Upper lobe of left lung (tissue), 6 donors: ENCODE data around the gene RS1. TPM values are rescaled to one million over a fixed set of nuclear protein-coding genes. Genes with fewer than 3 reads are reported as not detected.

Experiments
- ATAC-seq, 2 donors: fragments of 200-7000 bp; cut with Tn5 transposase; one replicate each; pipeline ENCODE4 v1.9.1; 2022; ENCODE audit warnings: mild to moderate bottlenecking in 2 of 2, moderate library complexity in 2 of 2; ENCODE audit not compliant: low FRiP score in 2 of 2
- DNase-seq, 2 donors: peaks; one replicate each; pipeline ENCODE4 v3.0.0-alpha.2; 2019 to 2020
- H3K27ac ChIP-seq, 4 donors: fragments of 200-600 bp; sonication (generic); one replicate each; pipeline ENCODE4 v1.5.1; 2016 to 2019
- H3K27me3 ChIP-seq, 4 donors: fragments of 200-600 bp; sonication (generic); one replicate each; pipeline ENCODE4 v1.5.1; 2017 to 2019
- H3K36me3 ChIP-seq, 4 donors: fragments of 200-600 bp; sonication (generic); one replicate each; pipeline ENCODE4 v1.5.1; 2016 to 2019
- H3K4me1 ChIP-seq, 4 donors: fragments of 200-600 bp; sonication (generic); one replicate each; pipeline ENCODE4 v1.5.1; 2018 to 2019
- H3K4me3 ChIP-seq, 4 donors: fragments of 200-600 bp; sonication (generic); one replicate each; pipeline ENCODE4 v1.5.1; 2017 to 2019; ENCODE audit warnings: mild to moderate bottlenecking in 2 of 4, moderate library complexity in 1 of 4
- H3K9me3 ChIP-seq, 4 donors: fragments of 200-600 bp; sonication (generic); one replicate each; pipeline ENCODE4 v1.5.1; 2018 to 2019
- CTCF ChIP-seq, 6 experiments: fragments of 450-650 bp in 4 of 6; fragments of 200-600 bp in 2 of 6; sonication (generic) in 2 of 6; IDR thresholded peaks; one replicate each; pipeline ENCODE4 v1.5.1; 2016 to 2019; ENCODE audit warnings: antibody characterized with exemption in 6 of 6
- EP300 ChIP-seq, 4 donors: sonication (generic); formaldehyde crosslinking; IDR thresholded peaks; one replicate each; pipeline ENCODE4 v1.5.1; 2017; ENCODE audit warnings: antibody characterized with exemption in 4 of 4, control low read depth in 2 of 4
- POLR2A ChIP-seq, 4 donors: fragments of 450-650 bp; IDR thresholded peaks; one replicate each; pipeline ENCODE4 v1.5.1; 2016 to 2017; ENCODE audit warnings: antibody characterized with exemption in 4 of 4, mild to moderate bottlenecking in 2 of 4
- POLR2AphosphoS5 ChIP-seq, 2 donors: sonication (generic); formaldehyde crosslinking; IDR thresholded peaks; one replicate each; pipeline ENCODE4 v1.5.1; 2017; ENCODE audit warnings: antibody characterized with exemption in 2 of 2
- WGBS, 2 donors: methylation state at CpG; one replicate each; pipeline ENCODE4 v1.1.5; 2017 to 2018; 5-methylcytosine and 5-hydroxymethylcytosine counted together
- total RNA-seq, 6 donors: library from RNA; depleted of rRNA in 4 of 6; stranded (reverse); fragments of >200 nt in 4 of 6; gene quantifications; one replicate each; pipeline versions ENCODE4 v1.1.0 to v1.2.1, GENCODE V29; 2016 to 2021
- donor health status: DM: no; HTN: no; CAD: no; lungs with moderate emphysema.
- donor health status: DM: no; HTN: yes; CAD: no; lungs with severe emphysema.

RS1 gene
- total RNA-seq, 6 donors from 2014 or later, result 1.0 to 6.7 (median 4.9) TPM

GRCh38 chrX:18677161-18677869 lies 5.4 kb upstream of the RS1 start:
- Histone ChIP-seq H3K4me3 (no peak overlapping the region), H3K4me1 (peaks cover 0 to 4% (median 1%) of the 10 kb centered on the region in 4 donors), H3K9me3 (no peaks in the 10 kb centered on the region), H3K27me3 (no peaks in the 10 kb centered on the region), H3K36me3 (no peaks in the 10 kb centered on the region), H3K27ac (no peak overlapping the region)
- DNase-seq (no peak), ATAC-seq (no peak)
- TF ChIP-seq EP300 (IDR thresholded peaks at IDR 0.05), result no peak
- WGBS, 2 donors, result 64 to 81% methylated on average over 15 to 17 of the region's 17 CpGs

- no peak for TF ChIP-seq POLR2AphosphoS5 (IDR thresholded peaks at IDR 0.05)
- TF ChIP-seq CTCF (IDR thresholded peaks at IDR 0.05), result no peak
- no peak for DNase-seq
- H3K4me3 ChIP-seq, result no peak overlapping the region
- peaks cover 0 to 4% (median 1%) of the 10 kb centered on the region in 4 donors for H3K4me1 ChIP-seq
- 48 to 61% methylated on average over 3 to 9 of the region's 11 CpGs for WGBS, 2 donors
- H3K36me3 ChIP-seq, result no peaks in the 10 kb centered on the region
- ATAC-seq, result no peak
- H3K27me3 ChIP-seq, result no peaks in the 10 kb centered on the region
- no peak overlapping the region for H3K27ac ChIP-seq
- H3K9me3 ChIP-seq, result no peaks in the 10 kb centered on the region
Measured at GRCh38 chrX:18676470-18676869, 4.6 kb upstream of the RS1 start.

- WGBS, 2 donors, result 81 to 92% methylated on average over 5 to 10 of the region's 10 CpGs
Measured at GRCh38 chrX:18676050-18676449, 4.1 kb upstream of the RS1 start.

GRCh38 chrX:18674788-18675735 lies 3.2 kb upstream of the RS1 start:
- TF ChIP-seq POLR2AphosphoS5 (IDR thresholded peaks at IDR 0.05) (peak; percentile 24 to 31), CTCF (IDR thresholded peaks at IDR 0.05) (no peak), POLR2A (IDR thresholded peaks at IDR 0.05) (peak in 1 of 4 donors; percentile 71), EP300 (IDR thresholded peaks at IDR 0.05) (no peak)
- H3K4me3 ChIP-seq, result peak overlapping the region; percentile 38 to 62 (median 60)
- WGBS, 2 donors, result 0 to 24% methylated on average over 9 to 72 of the region's 74 CpGs
- H3K36me3 ChIP-seq, result no peaks in the 10 kb centered on the region
- peak overlapping the region; percentile 89 to 97 (median 92) for H3K27ac ChIP-seq
- H3K4me1 ChIP-seq, result peaks cover 0 to 4% (median 1%) of the 10 kb centered on the region in 4 donors
- no peaks in the 10 kb centered on the region for H3K9me3 ChIP-seq
- ATAC-seq (peak; percentile 93 to 96), DNase-seq (peak; percentile 65 to 95)
- H3K27me3 ChIP-seq, result no peaks in the 10 kb centered on the region

More at GRCh38 chrX:18676050-18676449, 4.1 kb upstream of the RS1 start:
- Histone ChIP-seq H3K9me3 (no peaks in the 10 kb centered on the region), H3K4me3 (no peak overlapping the region), H3K27ac (no peak overlapping the region), H3K4me1 (peaks cover 0 to 4% (median 1%) of the 10 kb centered on the region in 4 donors), H3K36me3 (no peaks in the 10 kb centered on the region), H3K27me3 (no peaks in the 10 kb centered on the region)
- ATAC-seq (no peak), DNase-seq (no peak)
- TF ChIP-seq CTCF (IDR thresholded peaks at IDR 0.05) (no peak), EP300 (IDR thresholded peaks at IDR 0.05) (no peak), POLR2A (IDR thresholded peaks at IDR 0.05) (no peak)

DNA sequence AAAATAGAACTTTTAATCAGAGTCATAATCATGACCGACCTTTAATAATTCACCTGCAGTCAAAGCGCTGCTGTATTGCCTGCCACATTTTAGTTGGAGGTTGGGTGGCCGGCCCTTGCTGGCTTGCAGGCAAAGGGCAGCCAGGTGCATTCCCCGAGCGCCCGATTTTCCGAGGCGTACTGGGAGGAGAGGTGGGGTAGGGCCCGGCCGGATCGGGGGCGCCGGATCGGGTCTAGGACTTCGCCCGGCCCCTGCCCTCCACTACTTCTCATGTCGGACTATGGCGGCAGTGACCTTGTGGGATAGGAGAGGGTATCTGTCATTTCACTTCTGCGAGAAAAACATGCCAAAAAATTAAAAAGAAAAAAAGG lies 2.5 kb upstream of the RS1 start:
- H3K4me1 ChIP-seq, result peaks cover 0 to 4% (median 1%) of the 10 kb centered on the region in 4 donors
- peak overlapping the region; percentile 22 to 62 (median 60) for H3K4me3 ChIP-seq
- H3K9me3 ChIP-seq, result no peaks in the 10 kb centered on the region
- ATAC-seq (peak; percentile 61 to 68), DNase-seq (peak in 1 of 2 donors; percentile 69)
- no peaks in the 10 kb centered on the region for H3K36me3 ChIP-seq
- WGBS, 2 donors, result 1 to 31% methylated on average over 10 to 19 of the region's 19 CpGs
- H3K27me3 ChIP-seq, result no peaks in the 10 kb centered on the region
- H3K27ac ChIP-seq, result peak overlapping the region; percentile 83 to 97 (median 92)
- TF ChIP-seq EP300 (IDR thresholded peaks at IDR 0.05) (no peak), POLR2A (IDR thresholded peaks at IDR 0.05) (no peak), POLR2AphosphoS5 (IDR thresholded peaks at IDR 0.05) (no peak), CTCF (IDR thresholded peaks at IDR 0.05) (no peak)
